ENCODE results near the gene MAPK14. TPM values are rescaled to one million over a fixed set of nuclear protein-coding genes. Genes with fewer than 3 reads are reported as not detected.

The MAPK14 gene
- total and polyA plus RNA-seq, 9 of the 15 experiments (the other 6 are each of a cell fraction or from before 2014, with no cell fraction given), result 8.8 to 62.7 (median 35.5) TPM

GRCh38 chr6:36113703-36114102, 86.1 kb downstream of the MAPK14 start (continued):
- TF ChIP-seq CHD2 (IDR thresholded peaks at IDR 0.05; ENCODE audit: low read depth, low read length) (no peak), SMAD4 (CRISPR knock-in tag; conservative IDR thresholded peaks at IDR 0.05) (no peak), HSF4 (CRISPR knock-in tag; IDR thresholded peaks at IDR 0.05; ENCODE audit: borderline replicate concordance) (no peak), MCM7 (IDR thresholded peaks at IDR 0.05) (no peak), PKNOX1 (IDR thresholded peaks at IDR 0.05) (no peak), MCM3 (IDR thresholded peaks at IDR 0.05) (no peak), KDM2B (CRISPR knock-in tag; IDR thresholded peaks at IDR 0.05) (no peak)

GRCh38 chr6:36114798-36115408, 87.3 kb downstream of the MAPK14 start:
- H3K9ac ChIP-seq (ENCODE audit: insufficient read depth in 1 of 2, low read depth in 2 of 2, low read length in 2 of 2), result no peak overlapping the region
- intact Hi-C loops (cut with micrococcal nuclease), result no loop called here
- H4K20me1 ChIP-seq (replicated peaks; ENCODE audit: control insufficient read depth, insufficient read depth, low read length), result no peaks in the 10 kb centered on the region
- POLR2A ChIA-PET, result interaction anchor here (0.6 kb wide), 1 partner anchor 11 kb away, joined by 3 read pairs; no protein-coding TSS in a partner anchor
- peaks cover 3% of the 10 kb centered on the region for H3K9me1 ChIP-seq (ENCODE audit: control insufficient read depth, insufficient read depth, low read length)
- H3K36me3 ChIP-seq (ENCODE audit: control insufficient read depth, insufficient read depth, low read length), result peaks cover 17% of the 10 kb centered on the region; the same call in 2 of the 3 replicates
- H3K4me2 ChIP-seq (ENCODE audit: insufficient read depth, low read length), result no peak overlapping the region
- ATAC-seq, result no peak
- CTCF ChIA-PET (ENCODE audit: low intra/inter-chr PET ratio), result no interaction called here
- in situ Hi-C loops (cut with MboI), result no loop called here
- no peak for FAIRE-seq
- H3K27ac ChIP-seq (ENCODE audit: extremely low read depth, low read depth, low read length), result no peak overlapping the region
- no peaks in the 10 kb centered on the region for H3K9me3 ChIP-seq (replicated peaks; ENCODE audit: control insufficient read depth, insufficient read depth, low read depth, low read length)
- peaks cover 28 to 43% of the 10 kb centered on the region in 2 experiments for H3K4me1 ChIP-seq (replicated peaks in 1 of 2; ENCODE audit: control insufficient read depth in 2 of 2, insufficient read depth in 2 of 2, low read length in 2 of 2)
- 65% methylated on average over 4 of the region's 4 CpGs for WGBS (ENCODE audit: insufficient coverage, low coverage, missing lambda C conversion rate)
- no peak overlapping the region for H2AFZ ChIP-seq (ENCODE audit: low read depth, low read length)
- no peaks in the 10 kb centered on the region for H3K79me2 ChIP-seq (ENCODE audit: control insufficient read depth, insufficient read depth, low read length)
- DNase-seq (ENCODE audit: extremely low read depth in 1 of 4, low spot score in 3 of 4), result no peak
- no TSS peak for BruUV-seq (replicated peaks)
- H3K27me3 ChIP-seq (ENCODE audit: control insufficient read depth in 2 of 2, insufficient read depth in 2 of 2, low read length in 2 of 2), result no peaks in the 10 kb centered on the region
- H3K4me3 ChIP-seq, result no peak overlapping the region
- TF ChIP-seq THAP7 (CRISPR knock-in tag; IDR thresholded peaks at IDR 0.05) (no peak), FOXP4 (CRISPR knock-in tag; IDR thresholded peaks at IDR 0.05; ENCODE audit: borderline replicate concordance) (no peak), HNRNPUL1 (IDR thresholded peaks at IDR 0.05; ENCODE audit: low read length) (no peak), POLR2AphosphoS2 (IDR thresholded peaks at IDR 0.05; ENCODE audit: low read length) (no peak), ZBTB9 (CRISPR knock-in tag; IDR thresholded peaks at IDR 0.05) (no peak)
